IMR-90 (cell line): Measurements from ENCODE around the gene DDC. TPM values are rescaled to one million over a fixed set of nuclear protein-coding genes. Genes with fewer than 3 reads are reported as not detected.
"Not testable (repeated sequence)": the region's sequence is repeated elsewhere in the genome, so short reads cannot be mapped to it uniquely, and the experiment has no call there.

Experiments used
- ATAC-seq: fragments of 200-7000 bp; cut with Tn5 transposase; 2 replicates; pipeline ENCODE4 v1.9.1; 2020; ENCODE audit warnings: low read depth, mild to moderate bottlenecking, moderate library complexity
- BruUV-seq: library from RNA; stranded (reverse); fragments of 400-500 nt; replicated peaks from 2 replicates; lab custom pipeline; 2021; lab: Mats Ljungman, UMichigan
- CTCF ChIA-PET: fragments of 300-600 bp; formaldehyde crosslinking; extraction: SDS; loops from one replicate; lab custom pipeline; 2021; ENCODE audit warnings: antibody characterized with exemption; lab: Yijun Ruan, JAX
- POLR2A ChIA-PET: fragments of 300-600 bp; sonication (Branson Sonifier 250); formaldehyde crosslinking; loops from one replicate; lab custom pipeline; 2022; ENCODE audit warnings: antibody characterized with exemption; ENCODE audit not compliant: unreplicated experiment; lab: Charles Lee
- DNase-seq: peaks from one replicate; pipeline ENCODE4 v3.0.0; 2013
- H2AFZ ChIP-seq: replicated peaks from 2 replicates; pipeline ENCODE3; 2013; ENCODE audit warnings: low read length, mild to moderate bottlenecking; ENCODE audit not compliant: poor library complexity
- H2AK5ac ChIP-seq: 2 replicates; pipeline ENCODE4 v1.6.1; 2013; ENCODE audit warnings: low read depth, low read length, inconsistent platforms
- H2AK9ac ChIP-seq: replicated peaks from 2 replicates; pipeline ENCODE3; 2013; ENCODE audit warnings: mild to moderate bottlenecking, low read depth, low read length, moderate library complexity; ENCODE audit not compliant: poor library complexity
- H2BK120ac ChIP-seq: 2 replicates; pipeline ENCODE4 v1.6.1; 2013; ENCODE audit warnings: low read depth, low read length, inconsistent platforms
- H2BK15ac ChIP-seq: 3 replicates; pipeline ENCODE4 v1.6.1; 2013; ENCODE audit warnings: low read depth, low read length, inconsistent platforms
- H2BK20ac ChIP-seq: 2 replicates; pipeline ENCODE4 v1.6.1; 2013; ENCODE audit warnings: low read depth, mild to moderate bottlenecking, inconsistent platforms, low read length, moderate library complexity
- H2BK5ac ChIP-seq: 2 replicates; pipeline ENCODE4 v1.6.1; 2013; ENCODE audit warnings: mild to moderate bottlenecking, low read depth, low read length, inconsistent platforms; ENCODE audit not compliant: poor library complexity, severe bottlenecking
- H3K14ac ChIP-seq: replicated peaks from 2 replicates; pipeline ENCODE4 v1.6.1; 2013; ENCODE audit warnings: low read depth, low read length, inconsistent platforms
- H3K18ac ChIP-seq: 2 replicates; pipeline ENCODE4 v1.6.1; 2013; ENCODE audit warnings: low read depth, low read length, control low read depth
- H3K23ac ChIP-seq: 2 replicates; pipeline ENCODE4 v1.6.1; 2013; ENCODE audit warnings: low read depth, low read length, inconsistent platforms
- H3K27ac ChIP-seq: 2 replicates; pipeline ENCODE4 v1.5.1; 2013; ENCODE audit warnings: mild to moderate bottlenecking, control low read depth, low read length; ENCODE audit not compliant: insufficient read depth
- H3K27me3 ChIP-seq: 2 replicates; pipeline ENCODE4 v1.6.1; 2013; ENCODE audit warnings: low read length; ENCODE audit not compliant: control insufficient read depth, insufficient read depth
- H3K36me3 ChIP-seq: 2 replicates; pipeline ENCODE4 v1.6.1; 2013; ENCODE audit warnings: low read length, mixed read lengths; ENCODE audit not compliant: control insufficient read depth, insufficient read depth
- H3K4ac ChIP-seq: 2 replicates; pipeline ENCODE4 v1.6.1; 2013; ENCODE audit warnings: low read depth, low read length, inconsistent platforms
- H3K4me1 ChIP-seq: 2 replicates; pipeline ENCODE4 v1.6.1; 2013; ENCODE audit warnings: low read length, mixed read lengths; ENCODE audit not compliant: control insufficient read depth, insufficient read depth
- H3K4me2 ChIP-seq: 2 replicates; pipeline ENCODE4 v1.6.1; 2013; ENCODE audit warnings: low read depth, mild to moderate bottlenecking, control low read depth, low read length, moderate library complexity
- H3K4me3 ChIP-seq: 2 replicates; pipeline ENCODE4 v1.5.1; 2013; ENCODE audit warnings: low read depth, mild to moderate bottlenecking, control low read depth, low read length, moderate library complexity; ENCODE audit not compliant: insufficient read depth
- H3K56ac ChIP-seq: 2 replicates; pipeline ENCODE4 v1.6.1; 2013; ENCODE audit warnings: low read length, inconsistent platforms; ENCODE audit not compliant: insufficient read depth; ENCODE audit errors: extremely low read depth
- H3K79me1 ChIP-seq, 2 experiments: 2 replicates each; pipeline ENCODE4 v1.6.1; 2013; ENCODE audit warnings: low read length in 2 of 2, inconsistent platforms in 1 of 2, low read depth in 1 of 2
- H3K9ac ChIP-seq: 2 replicates; pipeline ENCODE4 v1.6.1; 2013; ENCODE audit warnings: low read depth, low read length, control low read depth
- H3K9me1 ChIP-seq: 2 replicates; pipeline ENCODE4 v1.6.1; 2013; ENCODE audit warnings: low read length, inconsistent platforms; ENCODE audit not compliant: insufficient read depth
- H3K9me3 ChIP-seq: 2 replicates; pipeline ENCODE4 v1.6.1; 2013; ENCODE audit warnings: low read length; ENCODE audit not compliant: control insufficient read depth, insufficient read depth
- H4K20me1 ChIP-seq: 2 replicates; pipeline ENCODE4 v1.6.1; 2013; ENCODE audit warnings: low read length, inconsistent platforms; ENCODE audit not compliant: insufficient read depth
- H4K5ac ChIP-seq: 2 replicates; pipeline ENCODE4 v1.6.1; 2013; ENCODE audit warnings: mild to moderate bottlenecking, low read depth, low read length, control low read depth
- H4K8ac ChIP-seq, 2 experiments: 2 replicates each; pipeline ENCODE4 v1.6.1; 2013; ENCODE audit warnings: low read depth in 2 of 2, low read length in 2 of 2, control low read depth in 1 of 2, inconsistent platforms in 1 of 2
- H4K91ac ChIP-seq: 2 replicates; pipeline ENCODE4 v1.6.1; 2013; ENCODE audit warnings: low read depth, low read length, inconsistent platforms; ENCODE audit not compliant: insufficient read depth
- WGBS, 2 experiments: methylation state at CpG; one replicate each; pipeline versions ENCODE4 v1.1.5 to v1.1.7; 2013; ENCODE audit warnings: missing lambda C conversion rate in 2 of 2; ENCODE audit not compliant: insufficient read length in 1 of 2; ENCODE audit errors: extremely low coverage in 2 of 2; 5-methylcytosine and 5-hydroxymethylcytosine counted together
- dilution Hi-C: fragments of 300-500 bp; cut with HindIII; formaldehyde crosslinking; loops from one replicate; pipeline ENCODE4 v1.14.3; 2018; ENCODE audit warnings: low sequenced_read_pairs; ENCODE audit not compliant: unreplicated experiment
- in situ Hi-C: fragments of 300-500 bp; cut with MboI; formaldehyde crosslinking; loops from 3 replicates; pipeline ENCODE4 v1.14.3; 2019; ENCODE audit warnings: low sequenced_read_pairs, inconsistent platforms, mixed read lengths
- intact Hi-C: fragments of 100-400 bp; cut with micrococcal nuclease; formaldehyde crosslinking; loops from 2 replicates; pipeline ENCODE4 v1.10.0; 2022
- polyA plus RNA-seq, 3 experiments: library from polyadenylated mRNA; depleted of rRNA; stranded (reverse); fragments of >200 nt; gene quantifications; 2 replicates each; pipeline ENCODE4 v1.2.3, GENCODE V29; 2012; ENCODE audit warnings: low replicate concordance in 1 of 3
- total RNA-seq: library from RNA; depleted of rRNA; stranded (reverse); fragments of >200 nt; gene quantifications from 2 replicates; pipeline ENCODE4 v1.2.3, GENCODE V29; 2012

The DDC gene
- total and polyA plus RNA-seq, 2 of the 4 experiments (the other 2 are of a cell fraction), result not detected

GRCh38 chr7:50580666-50581065, 15.5 kb upstream of the DDC start:
- H3K14ac ChIP-seq, H3K79me1 ChIP-seq, H3K27ac ChIP-seq, dilution Hi-C loops, H3K36me3 ChIP-seq, H3K4me2 ChIP-seq, H3K9ac ChIP-seq, H2BK20ac ChIP-seq, H3K4me1 ChIP-seq, H4K5ac ChIP-seq, BruUV-seq, H2BK120ac ChIP-seq, H4K8ac ChIP-seq, H2AK5ac ChIP-seq, H3K18ac ChIP-seq, H3K4me3 ChIP-seq, H3K9me1 ChIP-seq, H2AFZ ChIP-seq, ATAC-seq, intact Hi-C loops, in situ Hi-C loops, POLR2A ChIA-PET, H4K91ac ChIP-seq, H3K23ac ChIP-seq, H3K9me3 ChIP-seq, H2AK9ac ChIP-seq, CTCF ChIA-PET, H4K20me1 ChIP-seq, H3K27me3 ChIP-seq, H2BK15ac ChIP-seq, DNase-seq, H3K56ac ChIP-seq, H3K4ac ChIP-seq, H2BK5ac ChIP-seq: not testable (repeated sequence)
- WGBS, 2 experiments, result no CpG with 5 or more reads among the region's 2 CpGs
